ENCODE results near the gene SEC24C.
"Not testable (repeated sequence)": the region's sequence is repeated elsewhere in the genome, so short reads cannot be mapped to it uniquely, and the experiment has no call there.

SEC24C gene

DNA sequence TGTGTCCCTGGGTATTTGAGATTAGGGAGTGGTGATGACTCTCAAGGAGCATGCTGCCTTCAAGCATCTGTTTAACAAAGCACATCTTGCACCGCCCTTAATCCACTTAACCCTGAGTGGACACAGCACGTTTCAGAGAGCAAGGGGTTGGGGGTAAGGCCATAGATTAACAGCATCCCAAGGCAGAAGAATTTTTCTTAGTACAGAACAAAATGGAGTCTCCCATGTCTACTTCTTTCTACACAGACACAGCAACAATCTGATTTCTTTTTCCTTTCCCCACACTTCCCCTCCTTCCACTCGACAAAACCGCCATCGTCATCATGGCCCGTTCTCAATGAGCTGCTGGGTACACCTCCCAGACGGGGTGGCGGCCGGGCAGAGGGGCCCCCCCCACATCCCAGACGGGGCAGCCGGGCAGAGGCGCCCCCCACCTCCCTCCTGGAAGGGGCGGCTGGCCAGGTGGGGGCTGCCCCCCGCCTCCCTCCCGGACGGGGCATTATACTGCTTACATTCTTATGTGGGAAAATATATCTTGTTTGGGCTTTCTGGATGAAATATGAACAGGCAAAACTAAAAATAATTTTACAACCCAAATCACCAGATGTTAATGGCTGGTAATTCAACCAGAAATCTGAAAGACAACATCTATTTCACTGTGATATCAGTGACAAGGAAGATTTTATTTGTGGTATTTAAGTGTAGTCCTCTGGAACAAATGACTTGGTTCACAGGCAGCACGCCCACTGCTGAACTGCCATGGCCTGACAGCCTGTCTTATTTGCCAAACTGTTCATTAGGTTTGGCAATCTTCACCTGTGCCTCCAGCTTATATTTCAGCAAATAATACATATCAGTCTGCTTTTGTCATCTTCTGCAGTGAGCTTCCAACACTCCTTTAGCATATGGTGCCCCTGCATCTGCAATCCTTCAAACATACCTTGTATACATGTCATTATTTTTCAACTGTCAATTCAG is 28.7 kb upstream of the SEC24C start:
- peaks cover 35% of the 10 kb centered on the region for H3K36me3 Mint-ChIP-seq (ENCODE audit: low read depth)
- H3K4me3 Mint-ChIP-seq; H3K27ac Mint-ChIP-seq; H3K27me3 Mint-ChIP-seq (ENCODE audit: low read depth); H3K9me3 Mint-ChIP-seq; H3K4me1 Mint-ChIP-seq: not testable (repeated sequence)

DNA sequence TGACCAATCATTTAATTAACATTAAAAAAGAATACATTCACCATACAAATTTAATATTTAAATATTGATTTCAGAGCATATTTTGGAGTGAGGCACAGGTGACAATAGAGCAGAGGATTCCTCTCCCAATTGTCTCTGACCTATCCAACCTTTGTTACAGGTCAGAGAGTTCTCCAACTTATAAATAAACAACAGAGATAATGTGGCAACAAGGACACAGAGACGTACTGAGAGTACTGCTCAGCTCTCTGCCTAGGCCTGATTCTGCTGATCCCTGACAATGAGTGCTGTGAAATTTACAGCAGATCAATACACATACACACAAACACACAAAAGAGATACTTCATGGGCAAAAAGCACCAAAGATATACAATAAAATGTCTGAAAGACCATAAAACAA is 27.9 kb upstream of the SEC24C start:
- no peak overlapping the region for H3K4me3 Mint-ChIP-seq
- peaks cover 43% of the 10 kb centered on the region for H3K36me3 Mint-ChIP-seq (ENCODE audit: low read depth)
- no peaks in the 10 kb centered on the region for H3K4me1 Mint-ChIP-seq
- no peak overlapping the region for H3K27ac Mint-ChIP-seq
- H3K9me3 Mint-ChIP-seq = no peaks in the 10 kb centered on the region
- TF ChIP-seq, protein P1, sequence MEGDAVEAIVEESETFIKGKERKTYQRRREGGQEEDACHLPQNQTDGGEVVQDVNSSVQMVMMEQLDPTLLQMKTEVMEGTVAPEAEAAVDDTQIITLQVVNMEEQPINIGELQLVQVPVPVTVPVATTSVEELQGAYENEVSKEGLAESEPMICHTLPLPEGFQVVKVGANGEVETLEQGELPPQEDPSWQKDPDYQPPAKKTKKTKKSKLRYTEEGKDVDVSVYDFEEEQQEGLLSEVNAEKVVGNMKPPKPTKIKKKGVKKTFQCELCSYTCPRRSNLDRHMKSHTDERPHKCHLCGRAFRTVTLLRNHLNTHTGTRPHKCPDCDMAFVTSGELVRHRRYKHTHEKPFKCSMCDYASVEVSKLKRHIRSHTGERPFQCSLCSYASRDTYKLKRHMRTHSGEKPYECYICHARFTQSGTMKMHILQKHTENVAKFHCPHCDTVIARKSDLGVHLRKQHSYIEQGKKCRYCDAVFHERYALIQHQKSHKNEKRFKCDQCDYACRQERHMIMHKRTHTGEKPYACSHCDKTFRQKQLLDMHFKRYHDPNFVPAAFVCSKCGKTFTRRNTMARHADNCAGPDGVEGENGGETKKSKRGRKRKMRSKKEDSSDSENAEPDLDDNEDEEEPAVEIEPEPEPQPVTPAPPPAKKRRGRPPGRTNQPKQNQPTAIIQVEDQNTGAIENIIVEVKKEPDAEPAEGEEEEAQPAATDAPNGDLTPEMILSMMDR (IDR thresholded peaks at IDR 0.05; ENCODE audit: unreplicated experiment in 3 of 3) = no peak
- H3K27me3 Mint-ChIP-seq (ENCODE audit: low read depth) = no peaks in the 10 kb centered on the region

DNA sequence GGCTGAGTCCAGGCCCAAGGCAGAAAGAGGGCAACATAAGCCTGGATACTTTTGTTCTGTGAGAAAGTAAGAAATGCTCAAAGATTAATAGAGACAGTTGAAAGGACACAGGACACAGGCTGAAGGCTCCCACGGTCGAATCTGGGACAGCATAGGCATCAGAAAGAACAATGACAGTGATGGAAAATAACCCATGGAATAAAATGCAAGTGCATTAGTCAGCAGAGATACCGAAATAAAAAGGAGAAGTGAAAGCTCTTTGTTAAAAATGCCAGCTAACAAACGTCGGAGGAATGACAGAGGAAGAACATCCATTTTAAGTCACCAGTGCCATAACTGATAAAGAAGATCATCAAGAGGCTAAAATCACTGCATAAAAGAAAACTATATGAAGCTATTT is 26.6 kb upstream of the SEC24C start:
- Mint-ChIP-seq H3K27me3 (ENCODE audit: low read depth) (no peaks in the 10 kb centered on the region), H3K9me3 (no peaks in the 10 kb centered on the region), H3K4me3 (no peak overlapping the region), H3K36me3 (ENCODE audit: low read depth) (peaks cover 49% of the 10 kb centered on the region), H3K27ac (no peak overlapping the region), H3K4me1 (no peaks in the 10 kb centered on the region)
- TF ChIP-seq, protein P1 (IDR thresholded peaks at IDR 0.05; ENCODE audit: unreplicated experiment in 3 of 3) = no peak

DNA sequence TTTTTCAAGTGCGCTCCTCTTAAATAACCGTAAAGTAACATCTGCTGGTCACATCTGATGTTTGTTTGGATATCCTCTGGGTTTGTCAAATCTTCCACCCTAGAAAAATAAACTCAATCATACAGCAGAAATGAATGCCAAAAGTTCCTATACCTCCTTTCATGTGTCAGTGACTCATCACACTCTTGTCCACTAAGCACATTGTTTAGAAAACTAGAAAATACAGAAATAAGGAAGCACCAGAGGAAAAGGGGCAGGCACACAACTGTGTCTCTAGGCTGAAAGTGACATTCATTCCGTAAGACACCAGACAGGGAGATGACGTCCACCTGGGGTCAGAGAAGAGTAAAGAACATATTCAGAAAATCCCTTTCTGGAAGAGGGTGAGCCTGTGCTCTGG is 23.6 kb upstream of the SEC24C start:
- not testable (repeated sequence) for H3K9me3 Mint-ChIP-seq; H3K27me3 Mint-ChIP-seq (ENCODE audit: low read depth); H3K4me1 Mint-ChIP-seq; H3K4me3 Mint-ChIP-seq; H3K27ac Mint-ChIP-seq
- peaks cover 60% of the 10 kb centered on the region for H3K36me3 Mint-ChIP-seq (ENCODE audit: low read depth)

DNA sequence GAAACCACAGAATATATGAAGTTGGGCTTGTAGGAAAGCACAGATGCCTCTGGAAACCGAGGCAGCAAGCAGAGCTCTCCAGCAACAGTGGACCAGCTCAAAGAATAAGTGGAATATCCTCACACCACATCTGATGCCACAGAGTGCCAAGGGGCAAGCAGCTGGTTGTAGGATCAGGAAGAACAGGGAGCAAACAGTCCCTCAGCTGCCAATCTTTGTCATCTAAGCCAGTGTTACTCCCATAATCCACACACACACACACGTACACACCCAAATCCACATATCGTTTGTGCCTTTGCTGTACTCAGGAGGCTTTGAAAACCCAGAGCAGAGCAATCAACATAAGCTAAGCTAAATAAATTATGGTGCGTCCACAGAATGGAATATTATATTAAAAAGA is 20.7 kb upstream of the SEC24C start:
- no peaks in the 10 kb centered on the region for H3K4me1 Mint-ChIP-seq
- H3K4me3 Mint-ChIP-seq = no peak overlapping the region
- no peak overlapping the region for H3K27ac Mint-ChIP-seq
- H3K9me3 Mint-ChIP-seq = no peaks in the 10 kb centered on the region
- H3K36me3 Mint-ChIP-seq (ENCODE audit: low read depth) = peaks cover 57% of the 10 kb centered on the region
- TF ChIP-seq, protein P1 (IDR thresholded peaks at IDR 0.05; ENCODE audit: unreplicated experiment in 3 of 3) = no peak
- H3K27me3 Mint-ChIP-seq (ENCODE audit: low read depth) = no peaks in the 10 kb centered on the region

DNA sequence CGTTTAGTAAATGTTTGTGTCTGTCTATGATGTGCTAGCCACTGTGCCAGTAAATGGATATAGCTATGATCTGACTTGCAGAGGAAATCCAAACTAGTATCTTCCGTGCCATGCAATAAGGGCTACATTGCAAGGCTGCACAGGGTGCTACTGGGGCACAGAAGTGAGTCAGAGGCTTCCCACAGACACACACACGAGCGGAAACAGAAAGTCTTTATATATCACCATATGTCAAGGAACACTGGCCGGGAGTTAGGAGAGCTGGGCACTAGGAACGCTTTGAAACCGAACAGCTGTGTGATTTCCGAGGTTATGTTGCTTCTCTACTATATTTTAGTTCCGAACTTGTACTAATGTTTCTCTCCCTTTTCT is 14.4 kb upstream of the SEC24C start:
- not testable (repeated sequence) for H3K27me3 Mint-ChIP-seq (ENCODE audit: low read depth); H3K9me3 Mint-ChIP-seq
- Mint-ChIP-seq H3K4me3 (peak overlapping the region; percentile 99 to 100 (median 99)), H3K4me1 (peaks cover 16% of the 10 kb centered on the region), H3K27ac (peak overlapping the region; percentile 97 to 99 (median 98)), H3K36me3 (ENCODE audit: low read depth) (peaks cover 17% of the 10 kb centered on the region)

DNA sequence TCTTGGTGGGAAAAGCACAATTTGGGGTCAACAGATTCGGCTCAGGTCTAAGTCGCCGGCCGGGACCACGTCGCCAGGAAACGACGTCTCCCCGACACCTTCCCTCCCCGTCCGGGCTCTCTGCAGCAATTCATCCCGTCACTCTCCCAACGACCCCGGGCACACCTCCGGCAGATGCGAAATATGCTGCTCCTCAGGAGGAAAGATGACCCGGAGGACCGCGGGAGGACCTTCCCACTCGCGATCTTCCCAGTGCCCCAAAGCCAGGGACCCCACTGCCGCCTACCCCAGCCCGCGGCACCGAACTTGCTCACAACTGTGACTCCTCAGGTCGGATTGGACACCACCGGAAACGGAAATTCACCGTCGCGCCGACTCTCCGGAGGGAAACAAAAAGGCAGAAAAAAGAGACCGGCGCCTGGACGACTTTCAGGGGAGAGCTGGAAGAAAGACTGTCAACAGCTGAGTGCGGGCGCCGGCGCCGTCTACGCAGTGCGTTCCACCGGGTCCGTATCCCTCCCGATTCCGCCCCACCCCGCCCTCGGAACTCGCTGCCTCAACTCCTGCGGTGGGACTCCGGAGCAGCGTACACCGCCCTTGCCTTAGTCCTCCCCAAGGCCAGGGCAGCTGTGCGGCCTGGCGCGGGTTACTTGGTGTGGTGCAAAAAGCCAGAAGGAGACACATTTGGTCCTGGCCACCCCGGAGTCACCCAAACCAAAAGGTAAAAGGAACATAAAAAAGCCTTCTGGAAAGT is 13.8 kb upstream of the SEC24C start:
- peaks cover 16% of the 10 kb centered on the region for H3K4me1 Mint-ChIP-seq
- H3K9me3 Mint-ChIP-seq = no peaks in the 10 kb centered on the region
- H3K27ac Mint-ChIP-seq = peak overlapping the region; percentile 97 to 99 (median 98)
- TF ChIP-seq, protein P1 (IDR thresholded peaks at IDR 0.05; ENCODE audit: unreplicated experiment in 3 of 3) = no peak
- H3K27me3 Mint-ChIP-seq (ENCODE audit: low read depth) = no peaks in the 10 kb centered on the region
- H3K36me3 Mint-ChIP-seq (ENCODE audit: low read depth) = peaks cover 17% of the 10 kb centered on the region
- H3K4me3 Mint-ChIP-seq = peak overlapping the region; percentile 99 to 100 (median 99)

All from nephron (organoid).